LNCaP clone FGC (cell line): Measurements from ENCODE around the gene ABCC5.
"Not testable (repeated sequence)": the region's sequence is repeated elsewhere in the genome, so short reads cannot be mapped to it uniquely, and the experiment has no call there.

Source experiments
- DNase-seq: peaks from one replicate; pipeline ENCODE4 v3.0.0-alpha.2; 2011; ENCODE audit warnings: low read depth
- H3K4me3 ChIP-seq: 2 replicates; pipeline ENCODE4 v1.5.1; 2011; ENCODE audit warnings: mild to moderate bottlenecking, low read depth, low read length, control low read depth
- CTCF ChIP-seq: IDR thresholded peaks from 2 replicates; pipeline ENCODE4 v1.5.1; 2012; ENCODE audit warnings: mild to moderate bottlenecking; ENCODE audit not compliant: control insufficient read depth, insufficient read depth; ENCODE audit errors: extremely low read depth

ABCC5 gene

GRCh38 chr3:184031187-184031792 lies 13.6 kb upstream of the ABCC5 start, which contains the start of gene HTR3D:
Gene HTR3D (plus strand): TSS chr3:184031742. CDS start chr3:184031742, 0 bp downstream.
- DNase-seq = no peak
- no peak within 1 kb of the TSS for H3K4me3 ChIP-seq
- TF ChIP-seq CTCF = no peak

GRCh38 chr3:184030536-184030935 lies 12.9 kb upstream of the ABCC5 start:
- DNase-seq = no peak
- no peak for TF ChIP-seq CTCF
- H3K4me3 ChIP-seq = no peak overlapping the region

- no peak overlapping the region for H3K4me3 ChIP-seq
- no peak for TF ChIP-seq CTCF
- DNase-seq = no peak
Measured at GRCh38 chr3:184029443-184029842, 11.8 kb upstream of the ABCC5 start.

GRCh38 chr3:184028275-184028890 lies 10.7 kb upstream of the ABCC5 start:
- not testable (repeated sequence) for DNase-seq

GRCh38 chr3:184025256-184025655 lies 7.6 kb upstream of the ABCC5 start:
- not testable (repeated sequence) for DNase-seq, H3K4me3 ChIP-seq

More at GRCh38 chr3:184028275-184028890, 10.7 kb upstream of the ABCC5 start:
- H3K4me3 ChIP-seq = not testable (repeated sequence)

- TF ChIP-seq CTCF = no peak
- DNase-seq = no peak
- H3K4me3 ChIP-seq = no peak overlapping the region
Measured at GRCh38 chr3:184022323-184022722, 4.6 kb upstream of the ABCC5 start.

GRCh38 chr3:184018424-184018973 lies 815 bp upstream of the ABCC5 start:
- DNase-seq = no peak
- peak overlapping the region; percentile 88 for H3K4me3 ChIP-seq
- no peak for TF ChIP-seq CTCF
